Gastroesophageal sphincter (tissue), 3 donors: ENCODE measurements around the gene DIAPH3.

Experiments
- EP300 ChIP-seq: sonication (generic); formaldehyde crosslinking; IDR thresholded peaks from one replicate; pipeline ENCODE4 v1.6.1; 2017; ENCODE audit warnings: antibody characterized with exemption, mild to moderate bottlenecking
- POLR2A ChIP-seq, 2 donors: fragments of 450-650 bp; IDR thresholded peaks; one replicate each; pipeline ENCODE4 v1.6.1; 2017; ENCODE audit warnings: antibody characterized with exemption in 2 of 2, mild to moderate bottlenecking in 2 of 2, moderate library complexity in 1 of 2
- TF ChIP-seq, protein P1 (sequence below), 4 experiments: fragments of 200-600 bp in 2 of 4; fragments of 450-650 bp in 2 of 4; sonication (generic) in 1 of 4; IDR thresholded peaks; one replicate each; pipeline ENCODE4 v1.5.1; 2017 to 2019; ENCODE audit warnings: antibody characterized with exemption in 4 of 4, mild to moderate bottlenecking in 2 of 4, moderate library complexity in 2 of 4

DNA sequence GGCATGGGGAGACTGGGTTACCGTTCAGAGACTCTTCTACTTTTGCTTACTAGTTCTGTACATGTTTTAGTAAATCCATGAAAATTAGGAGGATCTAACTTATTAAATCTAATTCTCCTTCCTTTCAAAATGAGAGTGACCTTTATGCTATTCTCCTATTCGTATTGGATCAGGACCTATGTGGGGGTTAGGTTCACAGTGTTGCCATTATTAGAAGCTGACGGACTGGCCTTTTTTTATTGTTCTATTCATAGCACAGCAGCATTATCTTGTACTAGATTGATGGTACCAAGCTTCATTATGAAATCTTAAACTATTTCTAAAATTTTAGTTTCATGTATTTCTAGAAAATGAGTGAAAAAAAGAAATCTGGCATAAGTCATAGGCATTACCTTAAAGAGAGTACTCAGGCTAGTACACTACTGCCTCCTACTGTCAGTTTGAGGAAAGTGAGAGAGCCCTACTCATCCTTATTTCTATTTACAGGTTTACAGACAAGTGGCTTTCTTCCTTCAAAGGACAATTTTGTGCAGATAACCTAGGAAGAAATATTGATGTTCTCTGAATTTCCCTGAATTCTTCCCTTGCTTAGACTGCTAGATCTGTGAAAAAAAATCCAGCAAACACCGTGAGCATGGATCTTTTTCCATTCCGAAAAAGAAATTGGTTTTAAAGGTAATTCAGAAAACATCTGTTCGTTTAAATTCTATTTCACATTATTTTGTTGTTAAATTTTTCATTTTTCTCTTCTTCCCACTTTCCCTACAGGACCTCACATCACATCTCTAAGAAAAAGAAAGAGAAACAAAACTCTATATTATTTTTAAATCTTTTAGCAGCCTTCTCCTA, 485.5 kb downstream of the DIAPH3 start:
- no peak for TF ChIP-seq POLR2A (IDR thresholded peaks at IDR 0.05)
- no peak for TF ChIP-seq EP300
- TF ChIP-seq, protein P1, sequence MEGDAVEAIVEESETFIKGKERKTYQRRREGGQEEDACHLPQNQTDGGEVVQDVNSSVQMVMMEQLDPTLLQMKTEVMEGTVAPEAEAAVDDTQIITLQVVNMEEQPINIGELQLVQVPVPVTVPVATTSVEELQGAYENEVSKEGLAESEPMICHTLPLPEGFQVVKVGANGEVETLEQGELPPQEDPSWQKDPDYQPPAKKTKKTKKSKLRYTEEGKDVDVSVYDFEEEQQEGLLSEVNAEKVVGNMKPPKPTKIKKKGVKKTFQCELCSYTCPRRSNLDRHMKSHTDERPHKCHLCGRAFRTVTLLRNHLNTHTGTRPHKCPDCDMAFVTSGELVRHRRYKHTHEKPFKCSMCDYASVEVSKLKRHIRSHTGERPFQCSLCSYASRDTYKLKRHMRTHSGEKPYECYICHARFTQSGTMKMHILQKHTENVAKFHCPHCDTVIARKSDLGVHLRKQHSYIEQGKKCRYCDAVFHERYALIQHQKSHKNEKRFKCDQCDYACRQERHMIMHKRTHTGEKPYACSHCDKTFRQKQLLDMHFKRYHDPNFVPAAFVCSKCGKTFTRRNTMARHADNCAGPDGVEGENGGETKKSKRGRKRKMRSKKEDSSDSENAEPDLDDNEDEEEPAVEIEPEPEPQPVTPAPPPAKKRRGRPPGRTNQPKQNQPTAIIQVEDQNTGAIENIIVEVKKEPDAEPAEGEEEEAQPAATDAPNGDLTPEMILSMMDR (IDR thresholded peaks at IDR 0.05) = peak; percentile 65 to 76 (median 72)
